Right atrium auricular region (tissue), 2 donors: ENCODE measurements around the gene NEK10. TPM values are rescaled to one million over a fixed set of nuclear protein-coding genes. Genes with fewer than 3 reads are reported as not detected.

Source experiments
- DNase-seq: peaks from one replicate; pipeline ENCODE4 v3.0.0-alpha.2; 2019; ENCODE audit warnings: low spot score
- H3K27ac ChIP-seq, 2 donors: fragments of 200-600 bp; sonication (generic); 1 replicate in 1 of 2; 2 replicates in 1 of 2; pipeline ENCODE4 v1.5.1; 2016 to 2019
- H3K27me3 ChIP-seq, 2 donors: fragments of 200-600 bp; sonication (generic); one replicate each; pipeline versions ENCODE4 v1.5.1 to v1.6.0; 2017 to 2019
- H3K36me3 ChIP-seq: fragments of 200-600 bp; sonication (generic); one replicate; pipeline ENCODE4 v1.5.1; 2016
- H3K4me1 ChIP-seq, 2 donors: fragments of 200-600 bp; sonication (generic); one replicate each; pipeline versions ENCODE4 v1.5.1 to v1.6.0; 2017 to 2019
- H3K4me3 ChIP-seq, 2 donors: fragments of 200-600 bp; sonication (generic); 1 replicate in 1 of 2; 2 replicates in 1 of 2; pipeline ENCODE4 v1.5.1; 2017 to 2019; ENCODE audit warnings: mild to moderate bottlenecking in 1 of 2, moderate library complexity in 1 of 2
- H3K9me3 ChIP-seq, 2 donors: fragments of 200-600 bp; sonication (generic); one replicate each; pipeline ENCODE4 v1.5.1; 2019
- total RNA-seq, 2 donors: library from RNA; depleted of rRNA; stranded (reverse); fragments of >200 nt; gene quantifications; one replicate each; pipeline ENCODE4 v1.1.0, GENCODE V29; 2016
- TF ChIP-seq, protein P1 (sequence below), 2 donors: fragments of 200-600 bp; sonication (generic); IDR thresholded peaks; one replicate each; pipeline ENCODE4 v1.5.1; 2019; ENCODE audit warnings: antibody characterized with exemption in 2 of 2

NEK10 gene
- total RNA-seq, 2 donors from 2014 or later: 10.3 to 18.3 TPM

DNA sequence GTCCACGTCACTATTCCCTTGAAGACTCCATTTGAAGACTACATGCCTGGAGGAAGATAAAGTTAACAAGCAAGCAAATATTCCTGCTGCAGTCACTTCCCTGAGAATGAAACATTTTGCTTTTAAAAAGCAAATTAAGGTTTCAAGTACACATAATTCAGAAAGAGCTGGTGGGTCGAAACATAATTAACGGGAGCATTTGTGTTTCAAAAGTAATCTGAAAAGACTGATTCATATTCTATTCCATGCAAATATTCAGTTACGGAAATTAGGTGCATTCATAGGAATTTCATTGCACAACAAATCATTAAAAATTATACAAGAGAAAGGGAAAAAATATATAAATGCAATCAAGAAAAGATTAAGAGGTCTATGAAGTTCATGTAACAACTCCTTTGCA is 260.9 kb downstream of the NEK10 start:
- no peak for DNase-seq
- Histone ChIP-seq H3K4me1 (no peaks in the 10 kb centered on the region), H3K9me3 (no peaks in the 10 kb centered on the region), H3K4me3 (no peak overlapping the region), H3K36me3 (no peaks in the 10 kb centered on the region), H3K27me3 (no peaks in the 10 kb centered on the region), H3K27ac (no peak overlapping the region)
- TF ChIP-seq, protein P1, sequence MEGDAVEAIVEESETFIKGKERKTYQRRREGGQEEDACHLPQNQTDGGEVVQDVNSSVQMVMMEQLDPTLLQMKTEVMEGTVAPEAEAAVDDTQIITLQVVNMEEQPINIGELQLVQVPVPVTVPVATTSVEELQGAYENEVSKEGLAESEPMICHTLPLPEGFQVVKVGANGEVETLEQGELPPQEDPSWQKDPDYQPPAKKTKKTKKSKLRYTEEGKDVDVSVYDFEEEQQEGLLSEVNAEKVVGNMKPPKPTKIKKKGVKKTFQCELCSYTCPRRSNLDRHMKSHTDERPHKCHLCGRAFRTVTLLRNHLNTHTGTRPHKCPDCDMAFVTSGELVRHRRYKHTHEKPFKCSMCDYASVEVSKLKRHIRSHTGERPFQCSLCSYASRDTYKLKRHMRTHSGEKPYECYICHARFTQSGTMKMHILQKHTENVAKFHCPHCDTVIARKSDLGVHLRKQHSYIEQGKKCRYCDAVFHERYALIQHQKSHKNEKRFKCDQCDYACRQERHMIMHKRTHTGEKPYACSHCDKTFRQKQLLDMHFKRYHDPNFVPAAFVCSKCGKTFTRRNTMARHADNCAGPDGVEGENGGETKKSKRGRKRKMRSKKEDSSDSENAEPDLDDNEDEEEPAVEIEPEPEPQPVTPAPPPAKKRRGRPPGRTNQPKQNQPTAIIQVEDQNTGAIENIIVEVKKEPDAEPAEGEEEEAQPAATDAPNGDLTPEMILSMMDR (IDR thresholded peaks at IDR 0.05): no peak

DNA sequence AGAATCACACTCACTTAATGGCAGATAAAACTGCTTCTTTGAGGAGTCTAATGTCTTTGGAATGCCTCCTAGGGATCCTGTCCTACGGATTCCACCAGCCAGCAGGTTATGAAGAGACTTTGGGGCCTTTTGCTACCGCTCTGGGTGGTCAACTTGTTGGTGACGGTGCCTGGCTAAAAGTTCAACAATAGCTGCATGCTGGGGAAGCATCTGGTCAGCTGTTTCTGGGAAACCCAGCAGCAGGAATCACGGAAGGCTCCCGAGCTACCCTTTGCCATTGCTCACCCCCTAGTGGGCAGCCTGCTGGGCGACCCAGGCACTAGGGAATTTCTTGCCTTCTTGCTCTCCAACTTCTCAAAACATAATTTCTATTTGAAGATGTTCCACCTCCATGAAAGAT is 263.3 kb downstream of the NEK10 start:
- H3K4me1 ChIP-seq: no peaks in the 10 kb centered on the region
- TF ChIP-seq, protein P1 (IDR thresholded peaks at IDR 0.05): peak in 1 of 2 donors; percentile 36

DNA sequence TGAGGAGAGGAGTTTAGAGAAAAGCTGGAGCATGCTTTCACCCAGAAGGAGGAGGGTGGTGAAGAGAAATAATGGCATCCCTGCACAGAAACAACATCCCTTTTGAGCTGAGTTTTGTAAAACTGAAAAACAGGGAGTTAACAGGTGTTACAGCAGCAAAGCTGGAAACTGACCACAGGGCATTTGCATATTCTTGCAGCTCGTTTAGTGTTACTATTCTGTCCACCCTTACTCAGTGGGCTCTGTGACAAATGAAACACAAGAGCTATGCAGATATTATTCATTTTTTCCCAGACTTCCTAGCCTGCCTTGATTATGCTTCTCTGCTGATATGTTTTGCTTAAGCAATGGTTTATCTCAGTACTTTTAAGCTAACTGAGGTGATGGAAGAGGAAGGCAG is 272.0 kb downstream of the NEK10 start:
- Histone ChIP-seq H3K4me1 (peaks cover 0 to 7% of the 10 kb centered on the region in 2 donors), H3K27ac (no peak overlapping the region), H3K9me3 (no peaks in the 10 kb centered on the region), H3K36me3 (no peaks in the 10 kb centered on the region), H3K27me3 (no peaks in the 10 kb centered on the region), H3K4me3 (no peak overlapping the region)
- TF ChIP-seq, protein P1 (IDR thresholded peaks at IDR 0.05): no peak
- DNase-seq: no peak

More for the DNA sequence above, 263.3 kb downstream of the NEK10 start:
- H3K36me3 ChIP-seq: no peaks in the 10 kb centered on the region
- H3K9me3 ChIP-seq: no peaks in the 10 kb centered on the region
- no peak overlapping the region for H3K27ac ChIP-seq
- H3K4me3 ChIP-seq: no peak overlapping the region
- H3K27me3 ChIP-seq: no peaks in the 10 kb centered on the region
- DNase-seq: no peak

DNA sequence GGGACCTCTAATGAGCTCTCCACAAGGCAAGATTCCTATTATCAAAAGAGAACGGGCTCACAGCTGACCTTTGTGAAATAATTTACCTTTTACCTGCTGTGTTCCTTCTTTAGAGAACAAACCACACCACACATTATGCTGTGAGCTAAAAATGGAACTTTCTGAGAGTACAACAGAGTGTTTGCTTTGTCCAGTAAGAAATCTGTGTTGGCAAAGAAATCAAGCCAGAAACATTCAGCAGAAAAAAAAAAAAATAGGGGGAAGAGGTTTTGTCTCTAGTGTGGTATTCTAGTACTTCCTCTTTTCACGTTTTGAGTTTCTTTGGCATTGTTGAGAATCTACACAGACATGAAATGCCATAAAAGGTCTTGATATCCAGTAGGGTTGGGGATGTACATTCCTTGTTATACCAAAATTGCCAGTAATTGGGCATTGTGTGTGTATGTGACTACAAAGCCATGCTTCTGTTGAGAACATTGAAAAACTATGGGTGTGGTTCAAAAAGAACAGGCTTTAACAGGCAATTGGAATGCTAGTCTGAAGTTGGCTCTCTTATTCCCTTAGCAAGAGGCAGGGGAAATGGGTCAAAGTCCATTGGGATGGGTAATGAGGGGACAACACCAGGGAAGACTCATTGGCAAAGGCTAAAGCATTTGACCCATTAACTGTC is 273.5 kb downstream of the NEK10 start:
- H3K4me1 ChIP-seq: peaks cover 0 to 7% of the 10 kb centered on the region in 2 donors
- H3K4me3 ChIP-seq: no peak overlapping the region
- TF ChIP-seq, protein P1 (IDR thresholded peaks at IDR 0.05): no peak
- H3K27me3 ChIP-seq: no peaks in the 10 kb centered on the region
- no peaks in the 10 kb centered on the region for H3K36me3 ChIP-seq
- DNase-seq: no peak
- H3K27ac ChIP-seq: no peak overlapping the region
- no peaks in the 10 kb centered on the region for H3K9me3 ChIP-seq

DNA sequence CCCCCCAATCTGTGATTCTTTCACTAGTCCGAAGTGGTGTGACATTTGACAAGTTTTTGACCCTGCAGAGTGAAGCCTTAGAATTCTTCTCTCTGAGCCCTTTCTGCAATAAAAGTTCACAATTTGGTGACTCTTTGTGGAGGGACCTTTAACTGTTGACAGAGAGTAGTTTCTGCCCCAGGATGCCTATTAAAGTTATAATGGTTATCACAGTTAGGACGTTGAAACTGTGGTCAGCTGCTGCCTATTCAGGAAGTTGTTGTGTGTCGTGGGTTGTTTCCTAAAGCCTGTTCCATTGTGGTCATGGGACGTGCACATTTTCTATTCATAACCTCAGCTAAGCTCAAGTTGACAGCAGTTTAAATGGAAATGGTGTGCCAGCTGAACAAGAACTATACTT is 274.5 kb downstream of the NEK10 start:
- no peaks in the 10 kb centered on the region for H3K27me3 ChIP-seq
- DNase-seq: no peak
- H3K27ac ChIP-seq: no peak overlapping the region
- TF ChIP-seq, protein P1 (IDR thresholded peaks at IDR 0.05): no peak
- H3K9me3 ChIP-seq: no peaks in the 10 kb centered on the region
- H3K36me3 ChIP-seq: no peaks in the 10 kb centered on the region
- H3K4me3 ChIP-seq: no peak overlapping the region
- peaks cover 0 to 11% of the 10 kb centered on the region in 2 donors for H3K4me1 ChIP-seq

DNA sequence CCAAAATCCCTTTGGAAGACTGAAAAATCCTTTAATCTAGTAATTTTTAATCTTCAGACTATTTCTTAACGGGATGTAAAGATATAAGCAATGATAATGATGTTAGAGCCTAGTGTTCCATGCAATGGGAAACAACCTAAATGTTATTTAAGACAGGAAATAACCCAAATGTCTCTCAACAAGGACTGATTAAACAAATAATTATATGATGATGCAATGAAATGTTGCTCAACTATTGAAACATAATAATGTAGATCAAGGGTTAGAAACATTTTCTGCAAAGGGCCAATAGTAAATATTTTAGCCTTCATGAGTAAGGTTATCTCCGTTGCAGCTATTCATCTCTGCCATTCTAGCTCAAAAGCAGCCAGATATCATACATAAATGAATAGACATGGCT is 275.4 kb downstream of the NEK10 start:
- H3K27me3 ChIP-seq: no peaks in the 10 kb centered on the region
- H3K27ac ChIP-seq: no peak overlapping the region
- DNase-seq: no peak
- peaks cover 0 to 16% of the 10 kb centered on the region in 2 donors for H3K4me1 ChIP-seq
- no peak overlapping the region for H3K4me3 ChIP-seq
- H3K36me3 ChIP-seq: no peaks in the 10 kb centered on the region
- TF ChIP-seq, protein P1 (IDR thresholded peaks at IDR 0.05): no peak
- no peaks in the 10 kb centered on the region for H3K9me3 ChIP-seq
